OCI-LY1 (cell line): ENCODE measurements around the gene CCL2.

Experiments used
- H2AFZ ChIP-seq: fragments of 200-600 bp; sonication (generic), shearing (Covaris generic); 2 replicates; pipeline ENCODE4 v1.6.0; 2014; ENCODE audit warnings: antibody characterized with exemption, mild to moderate bottlenecking, low read length
- H3F3A ChIP-seq: fragments of 200-600 bp; sonication (generic), shearing (Covaris generic); 2 replicates; pipeline ENCODE4 v1.6.0; 2014; ENCODE audit warnings: mild to moderate bottlenecking, antibody characterized with exemption, low read length, moderate library complexity; ENCODE audit not compliant: insufficient read depth
- H3K27ac ChIP-seq: fragments of 200-600 bp; sonication (generic); 2 replicates; pipeline ENCODE4 v1.5.1; 2014; ENCODE audit warnings: low read length, mixed run types, mild to moderate bottlenecking, low read depth; ENCODE audit not compliant: poor library complexity, severe bottlenecking
- H3K27me3 ChIP-seq: fragments of 200-600 bp; sonication (generic); 2 replicates; pipeline ENCODE4 v1.6.0; 2014; ENCODE audit warnings: antibody characterized with exemption, mild to moderate bottlenecking, low read length, moderate library complexity; ENCODE audit not compliant: insufficient read depth
- H3K36me3 ChIP-seq: fragments of 200-600 bp; sonication (generic); 2 replicates; pipeline ENCODE4 v1.6.1; 2014; ENCODE audit warnings: mild to moderate bottlenecking, antibody characterized with exemption, low read length, moderate library complexity, mixed read lengths; ENCODE audit not compliant: insufficient read depth
- H3K4me1 ChIP-seq: fragments of 200-600 bp; sonication (generic); 2 replicates; pipeline ENCODE4 v1.5.1; 2014; ENCODE audit warnings: mild to moderate bottlenecking, low read length, moderate library complexity; ENCODE audit not compliant: insufficient read depth, severe bottlenecking
- H3K4me2 ChIP-seq: fragments of 200-600 bp; sonication (generic), shearing (Covaris generic); 2 replicates; pipeline ENCODE4 v1.6.1; 2014; ENCODE audit warnings: low read length
- H3K4me3 ChIP-seq: fragments of 200-600 bp; sonication (generic); 2 replicates; pipeline ENCODE4 v1.5.1; 2014; ENCODE audit warnings: low read length, low read depth, mild to moderate bottlenecking, mixed read lengths; ENCODE audit not compliant: poor library complexity, severe bottlenecking
- H3K79me2 ChIP-seq: fragments of 200-600 bp; shearing (Covaris generic); 2 replicates; pipeline ENCODE4 v1.6.1; 2016; ENCODE audit warnings: mixed run types, low read length, mixed read lengths; ENCODE audit not compliant: insufficient read depth
- H3K9ac ChIP-seq: fragments of 200-600 bp; sonication (generic), shearing (Covaris generic); 2 replicates; pipeline ENCODE4 v1.6.1; 2014; ENCODE audit warnings: mild to moderate bottlenecking, low read length, mixed read lengths
- H3K9me2 ChIP-seq: fragments of 200-600 bp; sonication (generic), shearing (Covaris generic); 2 replicates; pipeline ENCODE4 v1.6.1; 2014; ENCODE audit warnings: low read depth, mild to moderate bottlenecking, low read length, mixed read lengths
- H3K9me3 ChIP-seq: fragments of 200-600 bp; shearing (Covaris generic); 2 replicates; pipeline ENCODE4 v1.6.1; 2014; ENCODE audit warnings: low read length, mixed read lengths
- H4K20me1 ChIP-seq: fragments of 200-600 bp; sonication (generic), shearing (Covaris generic); 2 replicates; pipeline ENCODE4 v1.6.0; 2016; ENCODE audit warnings: mild to moderate bottlenecking, low read length; ENCODE audit not compliant: insufficient read depth
- CTCF ChIP-seq: fragments of 200-600 bp; sonication (generic), shearing (Covaris generic); IDR thresholded peaks from 2 replicates; pipeline ENCODE4 v1.5.1; 2017; ENCODE audit warnings: mild to moderate bottlenecking, antibody characterized with exemption, low read length, moderate library complexity, mixed read lengths
- EZH2 ChIP-seq: fragments of 200-600 bp; sonication (generic), shearing (Covaris generic); IDR thresholded peaks from 2 replicates; pipeline ENCODE4 v1.8.0; 2017; ENCODE audit warnings: borderline replicate concordance, mixed run types, mild to moderate bottlenecking, antibody characterized with exemption, low read length, moderate library complexity, mixed read lengths

CCL2 gene

DNA sequence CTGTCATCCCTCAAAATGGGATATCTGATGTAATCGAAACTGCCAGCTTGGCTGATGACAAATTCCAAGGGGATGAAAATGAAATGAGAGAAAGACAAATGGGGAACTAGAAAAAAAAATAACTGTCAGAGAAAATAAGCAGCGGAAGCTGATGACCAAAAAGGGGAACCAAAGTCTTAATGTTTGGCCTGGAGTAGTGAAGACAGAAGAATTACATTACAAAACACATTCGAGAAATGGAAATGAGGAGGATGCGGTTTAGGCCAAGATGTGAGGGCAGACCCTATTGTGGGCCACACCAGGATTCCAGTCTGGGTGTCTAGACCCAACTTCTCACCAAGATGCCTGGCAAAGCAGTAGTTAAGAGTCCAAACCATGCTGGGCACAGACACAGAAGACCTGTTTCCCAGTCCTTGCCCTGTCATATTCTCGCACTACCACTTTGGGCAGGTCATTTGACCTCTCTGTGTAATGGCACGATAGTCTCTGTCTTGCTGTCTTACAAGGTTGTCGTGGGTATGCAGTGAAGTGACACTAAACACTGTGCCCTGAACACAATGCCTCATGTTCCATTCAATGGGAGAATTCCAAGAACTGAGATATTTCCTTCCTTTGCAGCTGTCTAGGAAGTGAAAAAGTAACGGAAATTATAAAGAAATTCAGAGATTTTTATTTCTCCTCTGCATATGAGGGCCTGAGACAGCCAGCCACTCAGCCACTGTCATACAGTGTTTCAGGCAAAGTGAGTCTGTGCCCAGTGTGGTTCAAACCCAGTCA lies 12.3 kb upstream of the CCL2 start:
- TF ChIP-seq CTCF (no peak), EZH2 (no peak)
- Histone ChIP-seq H3K27me3 (no peaks in the 10 kb centered on the region), H3K27ac (no peak overlapping the region), H3K4me2 (no peak overlapping the region), H3K9me2 (no peaks in the 10 kb centered on the region), H3K4me1 (no peaks in the 10 kb centered on the region), H3K36me3 (no peaks in the 10 kb centered on the region), H3F3A (no peaks in the 10 kb centered on the region), H3K9ac (no peak overlapping the region), H4K20me1 (no peaks in the 10 kb centered on the region), H3K4me3 (no peak overlapping the region), H3K79me2 (no peaks in the 10 kb centered on the region), H2AFZ (no peak overlapping the region), H3K9me3 (no peaks in the 10 kb centered on the region)

GRCh38 chr17:34243364-34244320 lies 11.4 kb upstream of the CCL2 start:
- H3K4me3 ChIP-seq, result no peak overlapping the region
- no peak overlapping the region for H3K27ac ChIP-seq
- H3K36me3 ChIP-seq, result no peaks in the 10 kb centered on the region
- H3K79me2 ChIP-seq, result no peaks in the 10 kb centered on the region
- no peaks in the 10 kb centered on the region for H3K9me3 ChIP-seq
- no peak overlapping the region for H3K9ac ChIP-seq
- H3K9me2 ChIP-seq, result no peaks in the 10 kb centered on the region
- no peak for TF ChIP-seq CTCF
- no peak for TF ChIP-seq EZH2
- no peak overlapping the region for H3K4me2 ChIP-seq
- H2AFZ ChIP-seq, result no peak overlapping the region
- no peaks in the 10 kb centered on the region for H4K20me1 ChIP-seq
- no peaks in the 10 kb centered on the region for H3F3A ChIP-seq
- H3K4me1 ChIP-seq, result no peaks in the 10 kb centered on the region
- H3K27me3 ChIP-seq, result no peaks in the 10 kb centered on the region

DNA sequence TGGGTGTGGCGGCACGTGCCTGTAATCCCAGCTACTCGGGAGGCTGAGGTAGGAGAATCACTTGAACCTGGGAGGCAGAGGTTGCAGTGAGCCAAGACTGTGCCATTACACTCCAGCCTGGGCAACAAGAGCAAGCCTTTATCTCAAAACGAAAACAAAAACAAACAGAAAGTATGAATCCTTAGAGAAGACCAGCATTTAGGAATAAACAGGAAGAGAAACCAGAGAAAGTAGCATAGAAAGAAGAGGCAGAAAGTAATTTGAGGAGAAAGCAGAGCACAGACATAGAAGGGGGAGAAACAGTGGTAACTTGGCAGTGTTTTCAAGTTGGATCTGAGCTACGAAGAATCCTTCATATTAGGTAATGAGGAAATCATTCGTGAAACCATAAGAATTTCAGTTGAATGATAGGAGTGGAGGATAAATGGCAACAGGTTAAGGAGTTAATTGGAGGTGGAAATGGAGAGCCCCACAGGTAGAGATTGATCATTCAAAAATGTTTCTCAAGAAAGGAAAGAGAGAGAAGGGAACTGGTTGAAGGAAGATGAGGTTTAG lies 9.7 kb upstream of the CCL2 start:
- TF ChIP-seq EZH2 (no peak), CTCF (no peak)
- no peaks in the 10 kb centered on the region for H3K27me3 ChIP-seq
- no peaks in the 10 kb centered on the region for H3K36me3 ChIP-seq
- no peaks in the 10 kb centered on the region for H3K79me2 ChIP-seq
- H3K27ac ChIP-seq, result no peak overlapping the region
- no peak overlapping the region for H2AFZ ChIP-seq
- H3F3A ChIP-seq, result no peaks in the 10 kb centered on the region
- no peaks in the 10 kb centered on the region for H3K9me3 ChIP-seq
- no peaks in the 10 kb centered on the region for H4K20me1 ChIP-seq
- no peaks in the 10 kb centered on the region for H3K4me1 ChIP-seq
- H3K4me2 ChIP-seq, result no peak overlapping the region
- no peak overlapping the region for H3K4me3 ChIP-seq
- H3K9ac ChIP-seq, result no peak overlapping the region
- H3K9me2 ChIP-seq, result no peaks in the 10 kb centered on the region
